Measurements from ENCODE around the gene TMPRSS11F. TPM values are rescaled to one million over a fixed set of nuclear protein-coding genes. Genes with fewer than 3 reads are reported as not detected.

The TMPRSS11F gene
- total and polyA plus RNA-seq, 9 donors, result not detected

DNA sequence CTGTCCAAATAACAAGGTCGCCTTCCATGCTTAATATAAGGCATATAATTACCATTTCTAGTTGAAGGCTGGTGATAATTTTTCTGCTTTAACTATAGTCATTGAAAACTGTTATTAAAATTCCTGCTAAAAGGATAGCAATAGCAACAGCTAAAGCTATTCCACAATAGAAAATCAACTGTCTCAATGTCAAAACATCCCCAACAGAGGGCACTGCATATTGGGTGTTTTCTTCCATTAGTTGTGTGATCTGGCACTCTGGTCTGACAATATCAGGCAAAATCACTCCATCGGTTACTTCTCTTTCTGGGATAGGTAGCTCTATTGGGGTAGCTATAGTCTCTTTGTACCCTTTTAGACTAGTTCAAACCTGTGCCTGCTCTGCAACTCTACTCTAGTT is 53.5 kb downstream of the TMPRSS11F start:
- no peaks in the 10 kb centered on the region for H3K9me3 ChIP-seq
- intact Hi-C loops (cut with DNase I), result no loop called here
- 74 to 84% (median 81%) methylated on average over 2 of the region's 2 CpGs for WGBS, 3 donors
- no peak for DNase-seq
- H3K27ac ChIP-seq, result no peak overlapping the region
- H3K36me3 ChIP-seq, result no peaks in the 10 kb centered on the region
- H3K27me3 ChIP-seq, result no peaks in the 10 kb centered on the region
- H3K4me1 ChIP-seq (ENCODE audit: insufficient read depth), result no peaks in the 10 kb centered on the region
- no peak overlapping the region for H3K4me3 ChIP-seq
- TF ChIP-seq, protein P1, sequence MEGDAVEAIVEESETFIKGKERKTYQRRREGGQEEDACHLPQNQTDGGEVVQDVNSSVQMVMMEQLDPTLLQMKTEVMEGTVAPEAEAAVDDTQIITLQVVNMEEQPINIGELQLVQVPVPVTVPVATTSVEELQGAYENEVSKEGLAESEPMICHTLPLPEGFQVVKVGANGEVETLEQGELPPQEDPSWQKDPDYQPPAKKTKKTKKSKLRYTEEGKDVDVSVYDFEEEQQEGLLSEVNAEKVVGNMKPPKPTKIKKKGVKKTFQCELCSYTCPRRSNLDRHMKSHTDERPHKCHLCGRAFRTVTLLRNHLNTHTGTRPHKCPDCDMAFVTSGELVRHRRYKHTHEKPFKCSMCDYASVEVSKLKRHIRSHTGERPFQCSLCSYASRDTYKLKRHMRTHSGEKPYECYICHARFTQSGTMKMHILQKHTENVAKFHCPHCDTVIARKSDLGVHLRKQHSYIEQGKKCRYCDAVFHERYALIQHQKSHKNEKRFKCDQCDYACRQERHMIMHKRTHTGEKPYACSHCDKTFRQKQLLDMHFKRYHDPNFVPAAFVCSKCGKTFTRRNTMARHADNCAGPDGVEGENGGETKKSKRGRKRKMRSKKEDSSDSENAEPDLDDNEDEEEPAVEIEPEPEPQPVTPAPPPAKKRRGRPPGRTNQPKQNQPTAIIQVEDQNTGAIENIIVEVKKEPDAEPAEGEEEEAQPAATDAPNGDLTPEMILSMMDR (IDR thresholded peaks at IDR 0.05), result no peak
- TF ChIP-seq EP300 (IDR thresholded peaks at IDR 0.05) (no peak), POLR2A (IDR thresholded peaks at IDR 0.05) (no peak)

DNA sequence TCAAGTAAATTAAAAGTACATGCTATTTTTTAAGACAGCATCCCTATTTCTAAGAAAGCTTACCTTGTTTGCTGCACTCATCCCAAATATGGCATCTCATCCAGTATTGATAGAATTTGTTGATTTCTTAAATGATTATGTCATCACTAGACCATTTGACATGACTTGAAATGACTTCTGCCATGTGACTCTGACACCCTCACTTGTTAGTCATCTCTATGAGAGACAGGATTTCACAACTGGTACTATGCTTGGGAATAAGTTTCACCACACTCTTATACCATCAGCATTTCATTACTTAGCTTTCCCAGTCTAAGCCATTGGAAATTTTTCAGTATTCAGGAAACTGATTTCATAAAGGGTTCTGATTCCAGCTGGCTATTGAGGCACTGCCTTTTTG is 55.3 kb downstream of the TMPRSS11F start:
- Histone ChIP-seq H3K27me3 (no peaks in the 10 kb centered on the region), H3K27ac (no peak overlapping the region), H3K4me3 (no peak overlapping the region), H3K4me1 (ENCODE audit: insufficient read depth) (no peaks in the 10 kb centered on the region), H3K36me3 (no peaks in the 10 kb centered on the region), H3K9me3 (no peaks in the 10 kb centered on the region)
- TF ChIP-seq EP300 (IDR thresholded peaks at IDR 0.05), result no peak
- TF ChIP-seq, protein P1 (IDR thresholded peaks at IDR 0.05), result no peak
- no peak for TF ChIP-seq POLR2A (IDR thresholded peaks at IDR 0.05)
- no peak for DNase-seq
- intact Hi-C loops (cut with DNase I), result no loop called here

DNA sequence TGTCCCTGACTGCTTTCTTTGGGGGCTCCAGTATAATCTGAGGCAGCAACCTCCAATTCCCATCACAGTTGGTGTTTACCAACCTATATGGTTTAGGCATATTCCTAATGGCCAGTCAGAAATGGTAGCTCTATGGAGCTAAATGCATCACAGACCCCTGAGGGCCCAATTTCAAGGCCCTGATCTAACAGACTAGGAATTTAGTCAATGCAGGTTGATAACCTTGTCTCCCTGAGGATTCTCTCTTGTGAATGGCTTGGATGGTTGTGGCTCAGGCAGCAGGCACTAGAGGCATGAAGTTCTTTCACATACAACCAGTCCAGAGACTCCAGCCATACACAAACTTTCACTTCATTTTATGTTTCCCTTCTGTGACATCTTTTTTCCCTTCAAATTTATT is 59.4 kb downstream of the TMPRSS11F start:
- H3K4me1 ChIP-seq (ENCODE audit: insufficient read depth), result no peaks in the 10 kb centered on the region
- H3K4me3 ChIP-seq, result no peak overlapping the region
- no peaks in the 10 kb centered on the region for H3K36me3 ChIP-seq
- no peak for DNase-seq
- no peak for TF ChIP-seq POLR2A (IDR thresholded peaks at IDR 0.05)
- TF ChIP-seq, protein P1 (IDR thresholded peaks at IDR 0.05), result no peak
- TF ChIP-seq EP300 (IDR thresholded peaks at IDR 0.05), result no peak
- H3K9me3 ChIP-seq, result no peaks in the 10 kb centered on the region
- H3K27ac ChIP-seq, result no peak overlapping the region
- intact Hi-C loops (cut with DNase I), result no loop called here
- H3K27me3 ChIP-seq, result no peaks in the 10 kb centered on the region

DNA sequence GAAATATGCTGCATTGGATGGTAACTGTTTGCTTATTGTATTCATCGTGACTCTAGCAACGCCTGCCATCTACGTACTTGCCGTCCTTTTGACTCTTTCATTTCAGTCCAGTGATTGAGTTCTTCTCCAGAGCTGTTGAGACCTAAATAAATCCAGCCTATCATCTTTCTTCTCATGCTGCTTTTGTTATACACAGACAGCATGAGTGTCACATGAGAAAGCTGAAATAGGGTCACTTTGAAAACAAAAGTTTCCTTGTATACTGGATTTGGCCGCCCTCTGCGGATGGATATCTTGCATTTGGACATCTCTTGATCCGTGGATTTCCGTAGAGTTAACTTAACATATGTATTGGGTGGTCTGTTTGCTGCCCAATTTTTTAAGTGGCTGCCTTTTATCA is 67.2 kb downstream of the TMPRSS11F start:
- 86 to 90% (median 89%) methylated on average over 8 of the region's 8 CpGs for WGBS, 3 donors
- DNase-seq, result no peak
- no peaks in the 10 kb centered on the region for H3K4me1 ChIP-seq (ENCODE audit: insufficient read depth)
- no peaks in the 10 kb centered on the region for H3K36me3 ChIP-seq
- TF ChIP-seq POLR2A (IDR thresholded peaks at IDR 0.05) (no peak), EP300 (IDR thresholded peaks at IDR 0.05) (no peak)
- TF ChIP-seq, protein P1 (IDR thresholded peaks at IDR 0.05), result no peak
- no peak overlapping the region for H3K27ac ChIP-seq
- H3K27me3 ChIP-seq, result no peaks in the 10 kb centered on the region
- no peak overlapping the region for H3K4me3 ChIP-seq
- no peaks in the 10 kb centered on the region for H3K9me3 ChIP-seq
- intact Hi-C loops (cut with DNase I), result no loop called here

DNA sequence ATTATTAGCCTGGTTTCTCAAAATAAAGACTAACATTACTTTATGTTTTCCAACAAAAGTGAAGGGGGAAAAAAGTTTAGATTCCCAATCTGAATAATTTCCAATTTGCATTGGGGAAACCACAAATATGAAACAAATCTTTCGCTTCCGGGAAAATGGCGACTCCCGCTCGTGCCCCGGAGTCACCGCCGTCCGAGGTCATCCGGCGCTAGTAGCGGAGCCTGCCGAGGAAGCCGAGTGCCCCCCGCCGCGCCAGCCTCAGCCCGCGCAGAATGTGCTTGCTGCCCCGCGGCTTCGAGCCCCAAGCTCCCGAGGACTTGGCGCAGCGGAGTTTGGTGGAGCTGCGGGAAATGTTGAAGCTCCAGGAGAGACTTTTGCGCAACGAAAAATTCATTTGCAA is 91.4 kb downstream of the TMPRSS11F start:
- intact Hi-C loops (cut with DNase I), result no loop called here

More for the DNA sequence above, 91.4 kb downstream of the TMPRSS11F start:
- no peak for DNase-seq
- TF ChIP-seq EP300 (IDR thresholded peaks at IDR 0.05) (no peak), POLR2A (IDR thresholded peaks at IDR 0.05) (no peak)
- TF ChIP-seq, protein P1 (IDR thresholded peaks at IDR 0.05), result no peak
- no peaks in the 10 kb centered on the region for H3K9me3 ChIP-seq
- H3K27ac ChIP-seq, result no peak overlapping the region
- H3K4me1 ChIP-seq (ENCODE audit: insufficient read depth), result no peaks in the 10 kb centered on the region
- H3K27me3 ChIP-seq, result no peaks in the 10 kb centered on the region
- no peaks in the 10 kb centered on the region for H3K36me3 ChIP-seq
- WGBS, 3 donors, result 96 to 97% (median 97%) methylated on average over 28 of the region's 28 CpGs
- H3K4me3 ChIP-seq, result no peak overlapping the region

Data from ovary (tissue), 9 donors.